H9 (cell line): Measurements from ENCODE around the gene MEF2A. TPM values are rescaled to one million over a fixed set of nuclear protein-coding genes. Genes with fewer than 3 reads are reported as not detected.

ENCODE experiments used
- DNase-seq: peaks from one replicate; pipeline ENCODE4 v3.0.0-alpha.2; 2017
- H2AFZ ChIP-seq: one replicate; pipeline ENCODE4 v1.6.1; 2013; ENCODE audit warnings: mild to moderate bottlenecking, low read length, control low read depth, moderate library complexity
- H2AK5ac ChIP-seq: 2 replicates; pipeline ENCODE4 v1.6.1; 2013; ENCODE audit warnings: low read length, control low read depth, mixed read lengths; ENCODE audit not compliant: insufficient read length
- H2BK120ac ChIP-seq: one replicate; pipeline ENCODE4 v1.6.1; 2013; ENCODE audit warnings: low read depth, mild to moderate bottlenecking, low read length, control low read depth, inconsistent platforms; ENCODE audit not compliant: poor library complexity, severe bottlenecking
- H2BK12ac ChIP-seq: 2 replicates; pipeline ENCODE4 v1.6.1; 2013; ENCODE audit warnings: low read length, control low read depth, mixed read lengths, low read depth; ENCODE audit not compliant: insufficient read length
- H2BK15ac ChIP-seq: 2 replicates; pipeline ENCODE4 v1.6.1; 2013; ENCODE audit warnings: low read depth, low read length, control low read depth
- H2BK20ac ChIP-seq: one replicate; pipeline ENCODE4 v1.6.1; 2013; ENCODE audit warnings: low read depth, mild to moderate bottlenecking, low read length, control low read depth, inconsistent platforms; ENCODE audit not compliant: poor library complexity, severe bottlenecking
- H2BK5ac ChIP-seq: 2 replicates; pipeline ENCODE4 v1.6.1; 2013; ENCODE audit warnings: low read length, control low read depth, mixed read lengths; ENCODE audit not compliant: insufficient read length
- H3K14ac ChIP-seq: 2 replicates; pipeline ENCODE4 v1.6.1; 2013; ENCODE audit warnings: low read length, control low read depth; ENCODE audit not compliant: insufficient read depth
- H3K18ac ChIP-seq: 2 replicates; pipeline ENCODE4 v1.6.1; 2013; ENCODE audit warnings: low read depth, mild to moderate bottlenecking, mixed read lengths, low read length, control low read depth; ENCODE audit not compliant: insufficient read length
- H3K23ac ChIP-seq: 2 replicates; pipeline ENCODE4 v1.6.1; 2013; ENCODE audit warnings: low read length, control low read depth, mixed read lengths, low read depth; ENCODE audit not compliant: insufficient read length
- H3K23me2 ChIP-seq: 2 replicates; pipeline ENCODE4 v1.6.1; 2013; ENCODE audit warnings: low read depth, mild to moderate bottlenecking, mixed read lengths, low read length, control low read depth; ENCODE audit not compliant: insufficient read length, poor library complexity, severe bottlenecking
- H3K27ac ChIP-seq: 2 replicates; pipeline ENCODE4 v1.5.1; 2013; ENCODE audit warnings: low read length, control low read depth, mixed read lengths, low read depth; ENCODE audit not compliant: insufficient read length
- H3K27me3 ChIP-seq: 2 replicates; pipeline ENCODE4 v1.6.1; 2013; ENCODE audit warnings: low read length, control low read depth, inconsistent platforms; ENCODE audit not compliant: insufficient read depth
- H3K4ac ChIP-seq: 2 replicates; pipeline ENCODE4 v1.6.1; 2013; ENCODE audit warnings: low read depth, mild to moderate bottlenecking, control low read depth, inconsistent platforms, low read length, moderate library complexity
- H3K4me1 ChIP-seq: 2 replicates; pipeline ENCODE4 v1.6.1; 2013; ENCODE audit warnings: low read length, control low read depth, inconsistent platforms; ENCODE audit not compliant: insufficient read depth
- H3K4me2 ChIP-seq: 2 replicates; pipeline ENCODE4 v1.6.1; 2013; ENCODE audit warnings: low read length, control low read depth, mixed read lengths; ENCODE audit not compliant: insufficient read length, insufficient read depth
- H3K56ac ChIP-seq: 2 replicates; pipeline ENCODE4 v1.6.1; 2013; ENCODE audit warnings: low read depth, mild to moderate bottlenecking, mixed read lengths, low read length, control low read depth; ENCODE audit not compliant: insufficient read length
- H3K79me1 ChIP-seq: 2 replicates; pipeline ENCODE4 v1.6.1; 2013; ENCODE audit warnings: low read depth, mild to moderate bottlenecking, moderate library complexity, low read length, control low read depth, inconsistent platforms; ENCODE audit not compliant: insufficient read depth, poor library complexity, severe bottlenecking
- H3K79me2 ChIP-seq: 2 replicates; pipeline ENCODE4 v1.6.1; 2013; ENCODE audit warnings: low read length, control low read depth, inconsistent platforms; ENCODE audit not compliant: insufficient read depth
- H3K9ac ChIP-seq: 2 replicates; pipeline ENCODE4 v1.6.1; 2013; ENCODE audit warnings: low read length, control low read depth, mixed read lengths; ENCODE audit not compliant: insufficient read length; ENCODE audit errors: extremely low read depth
- H3K9me3 ChIP-seq: one replicate; pipeline ENCODE4 v1.6.1; 2013; ENCODE audit warnings: low read depth, low read length, inconsistent platforms; ENCODE audit not compliant: control insufficient read depth
- H3T11ph ChIP-seq: one replicate; pipeline ENCODE4 v1.6.1; 2013; ENCODE audit warnings: mild to moderate bottlenecking, low read length, control low read depth, inconsistent platforms
- H4K20me1 ChIP-seq: one replicate; pipeline ENCODE4 v1.6.1; 2013; ENCODE audit not compliant: control insufficient read depth, insufficient read length, insufficient read depth
- H4K5ac ChIP-seq: 2 replicates; pipeline ENCODE4 v1.6.1; 2013; ENCODE audit warnings: low read depth, mild to moderate bottlenecking, mixed read lengths, low read length, control low read depth; ENCODE audit not compliant: insufficient read length
- H4K8ac ChIP-seq: replicated peaks from 2 replicates; pipeline ENCODE4 v1.6.1; 2013; ENCODE audit warnings: low read length, control low read depth, mixed read lengths, low read depth; ENCODE audit not compliant: insufficient read length
- H4K91ac ChIP-seq: 2 replicates; pipeline ENCODE4 v1.6.1; 2013; ENCODE audit warnings: low read depth, mild to moderate bottlenecking, moderate library complexity, mixed read lengths, low read length, control low read depth; ENCODE audit not compliant: insufficient read length
- H3K27ac Mint-ChIP-seq, 3 experiments: 2 replicates in 2 of 3; 3 replicates in 1 of 3; pipeline ENCODE4 v1.8.0; 2020 to 2021; ENCODE audit warnings: mixed read lengths in 3 of 3, mild to moderate bottlenecking in 1 of 3, moderate library complexity in 1 of 3
- H3K27me3 Mint-ChIP-seq: 2 replicates; pipeline ENCODE4 v1.8.0; 2021; ENCODE audit warnings: low read depth, mild to moderate bottlenecking, moderate library complexity, mixed read lengths
- H3K36me3 Mint-ChIP-seq, 3 experiments: 2 replicates in 2 of 3; 3 replicates in 1 of 3; pipeline ENCODE4 v1.8.0; 2020 to 2021; ENCODE audit warnings: low read depth in 3 of 3, mixed read lengths in 3 of 3; ENCODE audit not compliant: insufficient read depth in 1 of 3
- H3K4me1 Mint-ChIP-seq, 2 experiments: 2 replicates each; pipeline ENCODE4 v1.8.0; 2020; ENCODE audit warnings: mixed read lengths in 2 of 2
- H3K4me3 Mint-ChIP-seq, 2 experiments: 2 replicates in 1 of 2; 3 replicates in 1 of 2; pipeline ENCODE4 v1.8.0; 2020 to 2021; ENCODE audit warnings: mild to moderate bottlenecking in 2 of 2, mixed read lengths in 2 of 2, moderate library complexity in 1 of 2
- H3K9me3 Mint-ChIP-seq, 2 experiments: 2 replicates in 1 of 2; 3 replicates in 1 of 2; pipeline ENCODE4 v1.8.0; 2020; ENCODE audit warnings: mild to moderate bottlenecking in 2 of 2, mixed read lengths in 2 of 2, moderate library complexity in 1 of 2
- WGBS: extraction: QIAGEN DNeasy Blood & Tissue Kit; methylation state at CpG from one replicate; pipeline ENCODE4 v1.1.7; 2013; ENCODE audit warnings: missing lambda C conversion rate, low lambda C conversion rate, mixed read lengths; ENCODE audit not compliant: insufficient read length; ENCODE audit errors: extremely low coverage; 5-methylcytosine and 5-hydroxymethylcytosine counted together
- total RNA-seq: library from RNA; stranded (reverse); gene quantifications from 2 replicates; pipeline ENCODE4 v1.2.1, GENCODE V29; 2021
- TF ChIP-seq, protein P1 (sequence below): fragments of 200-600 bp; sonication (generic); conservative IDR thresholded peaks from 3 replicates; pipeline ENCODE4 v1.8.0; 2021; ENCODE audit warnings: antibody characterized with exemption, mild to moderate bottlenecking

MEF2A gene
- total RNA-seq, 1 experiment from 2014 or later: 20.7 TPM

DNA sequence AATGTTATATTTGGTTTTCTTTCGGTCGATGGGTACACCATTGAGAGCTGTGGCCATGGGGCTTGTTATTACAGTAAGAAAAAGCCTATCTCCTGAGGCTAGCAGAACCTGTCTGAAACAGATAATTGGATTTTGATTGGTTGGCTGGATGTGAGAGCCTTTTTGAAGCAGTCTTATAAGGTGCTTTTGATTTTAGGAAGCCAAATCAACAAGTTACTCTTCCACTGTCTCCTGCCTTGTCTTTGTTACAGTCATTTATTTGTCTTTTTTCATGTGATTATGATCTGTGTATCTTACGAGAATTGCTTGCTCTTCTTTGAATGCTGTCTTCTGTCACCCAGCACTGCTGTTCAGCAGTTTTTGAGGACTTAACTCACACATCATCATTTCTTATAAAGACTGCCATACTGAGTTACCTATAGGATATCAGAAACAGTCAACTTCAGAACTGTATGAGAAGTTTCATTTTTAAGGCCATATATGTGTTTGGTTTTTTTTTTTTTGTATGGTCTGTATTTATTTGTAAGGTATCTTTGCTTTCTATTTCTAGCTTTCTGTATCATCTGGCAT, 51.1 kb downstream of the MEF2A start:
- Histone ChIP-seq H2BK12ac (no peak overlapping the region), H3K56ac (no peak overlapping the region), H3K18ac (no peak overlapping the region), H2BK20ac (no peak overlapping the region), H3K79me2 (peaks cover 4% of the 10 kb centered on the region; the same call in 1 of the 2 replicates), H4K8ac (no peak overlapping the region), H3K14ac (no peak overlapping the region), H4K20me1 (no peaks in the 10 kb centered on the region), H2AK5ac (no peak overlapping the region), H3K23ac (no peak overlapping the region), H3K4ac (no peak overlapping the region), H3K9me3 (no peaks in the 10 kb centered on the region), H2BK120ac (no peak overlapping the region), H3K23me2 (no peaks in the 10 kb centered on the region), H3K27ac (no peak overlapping the region), H3K79me1 (peaks cover 3% of the 10 kb centered on the region), H3K4me1 (peaks cover 8% of the 10 kb centered on the region; the same call in 1 of the 2 replicates), H2BK15ac (no peak overlapping the region), H4K5ac (no peak overlapping the region), H3K27me3 (no peaks in the 10 kb centered on the region), H2BK5ac (no peak overlapping the region), H4K91ac (no peak overlapping the region), H3K9ac (no peak overlapping the region), H2AFZ (no peak overlapping the region), H3K4me2 (no peak overlapping the region), H3T11ph (no peak overlapping the region)
- H3K36me3 Mint-ChIP-seq: no peaks in the 10 kb centered on the region
- TF ChIP-seq, protein P1, sequence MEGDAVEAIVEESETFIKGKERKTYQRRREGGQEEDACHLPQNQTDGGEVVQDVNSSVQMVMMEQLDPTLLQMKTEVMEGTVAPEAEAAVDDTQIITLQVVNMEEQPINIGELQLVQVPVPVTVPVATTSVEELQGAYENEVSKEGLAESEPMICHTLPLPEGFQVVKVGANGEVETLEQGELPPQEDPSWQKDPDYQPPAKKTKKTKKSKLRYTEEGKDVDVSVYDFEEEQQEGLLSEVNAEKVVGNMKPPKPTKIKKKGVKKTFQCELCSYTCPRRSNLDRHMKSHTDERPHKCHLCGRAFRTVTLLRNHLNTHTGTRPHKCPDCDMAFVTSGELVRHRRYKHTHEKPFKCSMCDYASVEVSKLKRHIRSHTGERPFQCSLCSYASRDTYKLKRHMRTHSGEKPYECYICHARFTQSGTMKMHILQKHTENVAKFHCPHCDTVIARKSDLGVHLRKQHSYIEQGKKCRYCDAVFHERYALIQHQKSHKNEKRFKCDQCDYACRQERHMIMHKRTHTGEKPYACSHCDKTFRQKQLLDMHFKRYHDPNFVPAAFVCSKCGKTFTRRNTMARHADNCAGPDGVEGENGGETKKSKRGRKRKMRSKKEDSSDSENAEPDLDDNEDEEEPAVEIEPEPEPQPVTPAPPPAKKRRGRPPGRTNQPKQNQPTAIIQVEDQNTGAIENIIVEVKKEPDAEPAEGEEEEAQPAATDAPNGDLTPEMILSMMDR: no peak
- peaks cover 37 to 42% of the 10 kb centered on the region in 2 experiments for H3K4me1 Mint-ChIP-seq
- no CpG with 5 or more reads among the region's 3 CpGs for WGBS
- no peak for DNase-seq
- H3K27me3 Mint-ChIP-seq: no peaks in the 10 kb centered on the region
- no peak overlapping the region for H3K27ac Mint-ChIP-seq
- no peaks in the 10 kb centered on the region for H3K9me3 Mint-ChIP-seq
- no peak overlapping the region for H3K4me3 Mint-ChIP-seq
